HG03280 (cell line): ENCODE results near the gene SLC22A13.
"Not testable (repeated sequence)": the region's sequence is repeated elsewhere in the genome, so short reads cannot be mapped to it uniquely, and the experiment has no call there.

Experiments used
- ATAC-seq: cut with Tn5 transposase; IDR thresholded peaks from one replicate; pipeline ENCODE4 v1.9.1; 2021; ENCODE audit warnings: mild to moderate bottlenecking, moderate library complexity; ENCODE audit not compliant: unreplicated experiment

Gene SLC22A13, protein sequence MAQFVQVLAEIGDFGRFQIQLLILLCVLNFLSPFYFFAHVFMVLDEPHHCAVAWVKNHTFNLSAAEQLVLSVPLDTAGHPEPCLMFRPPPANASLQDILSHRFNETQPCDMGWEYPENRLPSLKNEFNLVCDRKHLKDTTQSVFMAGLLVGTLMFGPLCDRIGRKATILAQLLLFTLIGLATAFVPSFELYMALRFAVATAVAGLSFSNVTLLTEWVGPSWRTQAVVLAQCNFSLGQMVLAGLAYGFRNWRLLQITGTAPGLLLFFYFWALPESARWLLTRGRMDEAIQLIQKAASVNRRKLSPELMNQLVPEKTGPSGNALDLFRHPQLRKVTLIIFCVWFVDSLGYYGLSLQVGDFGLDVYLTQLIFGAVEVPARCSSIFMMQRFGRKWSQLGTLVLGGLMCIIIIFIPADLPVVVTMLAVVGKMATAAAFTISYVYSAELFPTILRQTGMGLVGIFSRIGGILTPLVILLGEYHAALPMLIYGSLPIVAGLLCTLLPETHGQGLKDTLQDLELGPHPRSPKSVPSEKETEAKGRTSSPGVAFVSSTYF

GRCh38 chr3:38265604-38266307, at the start of gene SLC22A13:
TSS of gene SLC22A13 (plus strand) at chr3:38265812. CDS start at chr3:38265861, 49 bp downstream.
- no peak for ATAC-seq

GRCh38 chr3:38219609-38220197, 45.9 kb upstream of the SLC22A13 start:
- no peak for ATAC-seq

- ATAC-seq: no peak
These were observed 44.6 kb upstream of the SLC22A13 start for GRCh38 chr3:38221005-38221404.

GRCh38 chr3:38222032-38222634, 43.5 kb upstream of the SLC22A13 start:
- ATAC-seq: no peak

GRCh38 chr3:38224357-38224756, 41.3 kb upstream of the SLC22A13 start:
- no peak for ATAC-seq

GRCh38 chr3:38226273-38226672, 39.3 kb upstream of the SLC22A13 start:
- ATAC-seq: no peak

GRCh38 chr3:38227989-38228388, 37.6 kb upstream of the SLC22A13 start:
- ATAC-seq: no peak

- no peak for ATAC-seq
These were observed 36.6 kb upstream of the SLC22A13 start for GRCh38 chr3:38229036-38229435.

DNA sequence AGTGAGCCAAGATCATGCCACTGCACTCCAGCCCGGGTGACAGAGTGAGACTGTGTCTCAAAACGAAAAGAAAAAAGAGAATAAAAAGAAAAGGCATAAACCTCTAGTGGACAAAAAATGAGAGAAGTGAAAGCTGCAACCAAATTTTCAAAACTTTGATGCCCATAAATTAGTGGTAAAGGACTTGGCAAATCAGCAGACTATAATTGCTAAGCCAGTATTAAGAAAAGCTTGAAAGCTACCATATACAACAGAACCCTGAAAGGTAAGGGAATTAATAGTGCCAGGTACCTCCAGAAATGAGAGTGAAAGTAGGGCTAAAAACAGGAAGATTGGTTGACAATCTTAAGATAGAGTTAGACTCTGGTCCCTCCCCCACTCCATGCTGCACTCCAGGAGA, 32.9 kb upstream of the SLC22A13 start:
- no peak for ATAC-seq

GRCh38 chr3:38235466-38235865, 30.1 kb upstream of the SLC22A13 start:
- ATAC-seq: no peak

- no peak for ATAC-seq
These were observed 27.1 kb upstream of the SLC22A13 start for GRCh38 chr3:38238416-38239008.

- ATAC-seq: not testable (repeated sequence)
These were observed 22.8 kb upstream of the SLC22A13 start for GRCh38 chr3:38242812-38243211.

DNA sequence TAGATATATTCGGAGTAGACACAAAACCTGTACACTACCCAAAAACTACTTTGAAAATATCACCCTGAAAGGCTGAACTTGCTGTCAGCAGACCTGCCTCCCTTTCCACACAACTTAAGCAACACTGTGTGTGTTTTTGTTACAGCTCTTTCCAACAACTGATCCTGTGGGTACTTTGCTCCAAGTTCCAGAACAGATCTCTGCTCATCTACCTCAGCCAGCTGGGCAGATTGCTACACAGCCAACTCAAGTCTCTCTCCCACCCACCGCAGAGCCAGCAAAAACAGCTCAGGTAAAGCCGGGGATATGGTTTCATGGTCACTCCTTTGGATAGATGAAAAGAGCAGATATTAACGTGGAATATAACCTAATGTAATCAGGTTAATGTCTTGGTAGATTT, 19.7 kb upstream of the SLC22A13 start:
- ATAC-seq: no peak

- no peak for ATAC-seq
These were observed 18.1 kb upstream of the SLC22A13 start for GRCh38 chr3:38247366-38248035.

DNA sequence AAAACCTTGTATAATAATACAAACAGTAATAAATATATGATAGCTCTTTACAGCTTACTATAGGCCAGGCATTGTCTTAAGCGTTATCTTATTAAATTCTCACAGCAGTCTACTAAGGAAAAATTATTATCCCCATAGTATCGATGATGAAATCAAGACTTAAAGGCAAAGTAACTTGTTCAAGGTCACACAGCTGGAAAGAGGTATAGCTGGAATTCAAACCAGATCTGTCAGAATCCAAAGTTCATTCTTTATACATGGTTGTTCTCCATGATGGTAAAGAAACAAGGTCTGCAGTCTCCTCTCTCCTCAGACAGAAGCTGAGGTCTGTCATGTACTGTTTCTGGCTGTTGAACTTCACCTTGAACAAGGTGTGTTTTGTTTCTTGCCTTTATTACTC, 15.4 kb upstream of the SLC22A13 start:
- ATAC-seq: no peak

GRCh38 chr3:38251197-38251596, 14.4 kb upstream of the SLC22A13 start:
- ATAC-seq: no peak

DNA sequence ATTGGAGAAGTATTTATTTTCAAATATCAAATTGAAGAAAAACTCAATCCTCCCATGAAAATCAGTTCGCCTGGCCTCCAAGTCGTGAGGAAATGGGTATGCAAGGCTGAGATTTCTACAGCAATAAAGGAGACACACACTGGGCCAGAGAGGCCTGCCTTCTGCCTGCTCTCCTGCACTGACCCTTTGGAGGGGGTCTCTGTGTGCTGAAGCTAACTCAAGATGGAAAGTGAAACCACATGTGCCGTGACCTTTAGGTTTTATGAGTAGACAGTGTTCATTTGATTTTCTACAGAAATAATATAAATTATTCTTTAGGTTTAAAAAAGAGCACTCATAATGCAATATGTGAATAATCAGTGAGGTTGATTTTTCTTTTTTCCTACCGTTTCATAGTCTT, 11.9 kb upstream of the SLC22A13 start:
- no peak for ATAC-seq

DNA sequence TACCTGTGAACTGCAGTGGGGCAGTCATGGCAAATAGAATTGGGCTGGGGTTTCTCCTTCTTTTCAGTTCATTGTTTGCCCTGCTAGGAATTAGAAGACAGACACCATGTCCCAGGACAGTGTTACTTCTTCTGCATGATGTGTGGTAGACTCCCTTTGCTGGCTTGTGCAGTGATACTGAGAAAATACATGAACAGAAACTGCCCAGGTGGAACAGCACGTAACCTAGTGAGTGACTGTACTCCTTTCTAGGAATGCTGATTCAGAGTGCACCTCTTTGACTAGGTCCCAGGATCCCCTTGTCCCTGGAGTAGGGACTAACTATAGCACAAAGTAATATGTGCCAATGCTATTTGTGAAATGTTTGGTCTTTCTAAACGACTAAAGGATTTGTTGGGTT, 10.7 kb upstream of the SLC22A13 start:
- ATAC-seq: no peak

DNA sequence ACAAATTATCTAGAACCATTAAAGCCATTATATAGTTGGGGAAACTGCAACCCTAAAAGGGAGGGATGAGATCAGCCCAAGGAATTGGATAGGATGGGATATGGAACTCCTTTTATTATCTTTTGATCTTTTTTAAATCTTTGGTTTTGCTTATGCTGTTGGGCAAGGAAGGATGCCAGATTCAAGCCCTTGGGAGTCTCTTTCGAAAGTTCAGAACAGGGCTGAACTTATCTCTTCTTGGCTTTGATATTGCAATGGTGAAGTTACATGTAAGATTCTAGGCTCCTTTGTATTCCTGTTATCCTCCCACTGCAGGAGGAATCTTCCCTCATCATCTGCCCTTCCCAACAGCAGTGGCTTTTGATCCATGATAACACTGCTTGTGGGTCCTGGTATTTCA, 10.0 kb upstream of the SLC22A13 start:
- ATAC-seq: no peak

- ATAC-seq: no peak
These were observed 8.0 kb upstream of the SLC22A13 start for GRCh38 chr3:38257583-38257982.
